Panc1 (cell line): ENCODE measurements around the gene MGAT5B. TPM values are rescaled to one million over a fixed set of nuclear protein-coding genes. Genes with fewer than 3 reads are reported as not detected.

Source experiments
- ATAC-seq: fragments of 200-7000 bp; cut with Tn5 transposase; 2 replicates; pipeline ENCODE4 v1.9.1; 2020; ENCODE audit warnings: mild to moderate bottlenecking, moderate library complexity
- BruUV-seq: library from RNA; stranded (reverse); fragments of 400-500 nt; replicated peaks from 2 replicates; lab custom pipeline; 2021; lab: Mats Ljungman, UMichigan
- CTCF ChIA-PET: fragments of 300-600 bp; sonication (Branson Sonifier 250); formaldehyde crosslinking; loops from one replicate; lab custom pipeline; 2022; ENCODE audit warnings: antibody characterized with exemption; lab: Charles Lee
- POLR2A ChIA-PET: fragments of 300-600 bp; sonication (Branson Sonifier 250); formaldehyde crosslinking; loops from one replicate; lab custom pipeline; 2022; ENCODE audit warnings: antibody characterized with exemption; lab: Charles Lee
- DNase-seq: peaks from one replicate; pipeline ENCODE4 v3.0.0-alpha.2; 2010; ENCODE audit warnings: low read depth, low spot score
- H3K27ac ChIP-seq: 2 replicates; pipeline ENCODE4 v1.5.1; 2011; ENCODE audit warnings: mild to moderate bottlenecking, low read length, inconsistent platforms
- H3K27me3 ChIP-seq: fragments of 200-500 bp; sonication (Bioruptor generic); 2 replicates; pipeline ENCODE4 v1.6.0; 2014; ENCODE audit warnings: low read length, inconsistent platforms; ENCODE audit not compliant: control insufficient read depth, insufficient read depth
- H3K36me3 ChIP-seq: fragments of 200-500 bp; sonication (Bioruptor generic); 2 replicates; pipeline ENCODE4 v1.5.1; 2014; ENCODE audit warnings: inconsistent platforms, mild to moderate bottlenecking, low read length, moderate library complexity; ENCODE audit not compliant: control insufficient read depth, insufficient read depth
- H3K4me1 ChIP-seq: 2 replicates; pipeline ENCODE4 v1.5.1; 2011; ENCODE audit warnings: inconsistent platforms, mild to moderate bottlenecking, low read length, moderate library complexity; ENCODE audit not compliant: control insufficient read depth, insufficient read depth
- H3K4me3 ChIP-seq, 2 experiments: 2 replicates each; pipeline ENCODE4 v1.5.1; 2011 to 2012; ENCODE audit warnings: low read depth in 2 of 2, low read length in 2 of 2, mild to moderate bottlenecking in 2 of 2, inconsistent platforms in 1 of 2, moderate library complexity in 1 of 2
- H3K9me3 ChIP-seq: fragments of 200-500 bp; sonication (Bioruptor generic); 2 replicates; pipeline ENCODE4 v1.5.1; 2014; ENCODE audit warnings: low read depth, mild to moderate bottlenecking, inconsistent platforms, low read length, moderate library complexity; ENCODE audit not compliant: control insufficient read depth, insufficient read depth
- POLR2AphosphoS5 ChIP-seq: IDR thresholded peaks from 2 replicates; pipeline ENCODE4 v1.6.1; 2012; ENCODE audit warnings: mild to moderate bottlenecking, low read depth, low read length, moderate library complexity
- SIN3A ChIP-seq: IDR thresholded peaks from 2 replicates; pipeline ENCODE4 v1.6.1; 2012; ENCODE audit warnings: low read depth, mild to moderate bottlenecking, low read length, moderate library complexity, borderline replicate concordance; ENCODE audit not compliant: insufficient read depth
- TCF7L2 ChIP-seq: IDR thresholded peaks from 2 replicates; pipeline ENCODE4 v1.6.1; 2011; ENCODE audit warnings: mild to moderate bottlenecking, low read depth, low read length, inconsistent platforms
- in situ Hi-C: cut with HindIII; loops from 2 replicates; pipeline ENCODE4 v1.10.0; 2016; ENCODE audit warnings: low sequenced_read_pairs, low pct_unique_long_range_greater_than_20kb
- intact Hi-C: fragments of 100-400 bp; cut with micrococcal nuclease; formaldehyde crosslinking; loops from one replicate; pipeline ENCODE4 v1.10.0; 2022; ENCODE audit not compliant: unreplicated experiment
- total RNA-seq: library from RNA; stranded (reverse); gene quantifications from one replicate; pipeline ENCODE4 v1.2.1, GENCODE V29; 2021; ENCODE audit not compliant: unreplicated experiment
- TF ChIP-seq, protein P1 (sequence below), 2 experiments: IDR thresholded peaks; 2 replicates each; pipeline ENCODE4 v1.6.1; 2011 to 2012; ENCODE audit warnings: low read depth in 2 of 2, control low read depth in 1 of 2, low read length in 1 of 2, mild to moderate bottlenecking in 1 of 2, moderate library complexity in 1 of 2; ENCODE audit not compliant: insufficient read depth in 1 of 2
- TF ChIP-seq, protein P2 (sequence below): fragments of 450-650 bp; IDR thresholded peaks from 2 replicates; pipeline ENCODE4 v1.5.1; 2017; ENCODE audit warnings: mild to moderate bottlenecking

MGAT5B gene
- total RNA-seq, 1 experiment from 2014 or later, result 34.9 TPM

DNA sequence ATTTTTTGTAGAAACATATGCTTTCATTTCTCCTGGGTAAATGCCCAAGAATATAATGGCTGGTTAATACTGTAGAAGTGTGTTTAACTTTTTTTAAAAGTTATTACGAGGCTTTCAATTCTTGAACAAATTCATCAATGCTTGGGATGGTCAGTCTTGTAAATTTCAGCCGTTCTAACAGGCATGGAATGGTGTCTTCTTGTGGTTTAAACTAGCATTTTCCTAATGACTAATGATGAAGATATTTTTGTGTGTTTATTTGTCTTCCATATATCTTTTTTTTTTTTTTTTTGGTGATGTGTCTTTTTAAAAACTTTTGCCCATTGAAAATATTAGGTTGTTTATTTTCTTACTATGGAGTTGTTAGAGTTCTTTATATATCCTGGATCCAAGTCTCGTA lies 67.1 kb downstream of the MGAT5B start:
- POLR2A ChIA-PET, result no interaction called here

DNA sequence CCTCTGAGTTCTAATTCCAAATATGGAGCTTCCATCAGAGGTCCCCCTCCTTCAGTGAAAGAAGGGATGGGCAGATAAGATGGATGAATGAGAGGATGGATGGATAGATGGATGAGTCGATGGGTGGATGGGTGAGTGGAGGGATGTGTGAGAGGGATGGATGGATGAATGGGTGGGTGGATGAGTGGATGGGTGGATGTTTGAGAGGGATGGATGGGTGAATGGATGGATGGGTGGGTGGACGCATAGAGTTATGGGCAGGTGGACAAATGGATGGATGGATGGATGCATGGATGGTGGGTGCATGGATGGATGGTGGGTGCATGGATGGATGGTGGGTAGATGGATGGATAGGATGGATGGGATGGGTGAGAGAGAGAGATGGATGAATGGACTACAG lies 69.0 kb downstream of the MGAT5B start:
- CTCF ChIA-PET, result no interaction called here
- BruUV-seq, result no TSS peak
- POLR2A ChIA-PET, result no interaction called here
- no peak overlapping the region for H3K27ac ChIP-seq
- H3K36me3 ChIP-seq, result no peaks in the 10 kb centered on the region
- H3K4me1 ChIP-seq, result 0 out of 2 replicates have a peak, but pooled peaks cover 11% of the 10 kb centered on the region
- in situ Hi-C loops (no loop called here), intact Hi-C loops (no loop called here)
- no peak overlapping the region for H3K4me3 ChIP-seq
- DNase-seq (no peak), ATAC-seq (no peak)
- no peaks in the 10 kb centered on the region for H3K9me3 ChIP-seq
- H3K27me3 ChIP-seq, result no peaks in the 10 kb centered on the region
- TF ChIP-seq, protein P1, sequence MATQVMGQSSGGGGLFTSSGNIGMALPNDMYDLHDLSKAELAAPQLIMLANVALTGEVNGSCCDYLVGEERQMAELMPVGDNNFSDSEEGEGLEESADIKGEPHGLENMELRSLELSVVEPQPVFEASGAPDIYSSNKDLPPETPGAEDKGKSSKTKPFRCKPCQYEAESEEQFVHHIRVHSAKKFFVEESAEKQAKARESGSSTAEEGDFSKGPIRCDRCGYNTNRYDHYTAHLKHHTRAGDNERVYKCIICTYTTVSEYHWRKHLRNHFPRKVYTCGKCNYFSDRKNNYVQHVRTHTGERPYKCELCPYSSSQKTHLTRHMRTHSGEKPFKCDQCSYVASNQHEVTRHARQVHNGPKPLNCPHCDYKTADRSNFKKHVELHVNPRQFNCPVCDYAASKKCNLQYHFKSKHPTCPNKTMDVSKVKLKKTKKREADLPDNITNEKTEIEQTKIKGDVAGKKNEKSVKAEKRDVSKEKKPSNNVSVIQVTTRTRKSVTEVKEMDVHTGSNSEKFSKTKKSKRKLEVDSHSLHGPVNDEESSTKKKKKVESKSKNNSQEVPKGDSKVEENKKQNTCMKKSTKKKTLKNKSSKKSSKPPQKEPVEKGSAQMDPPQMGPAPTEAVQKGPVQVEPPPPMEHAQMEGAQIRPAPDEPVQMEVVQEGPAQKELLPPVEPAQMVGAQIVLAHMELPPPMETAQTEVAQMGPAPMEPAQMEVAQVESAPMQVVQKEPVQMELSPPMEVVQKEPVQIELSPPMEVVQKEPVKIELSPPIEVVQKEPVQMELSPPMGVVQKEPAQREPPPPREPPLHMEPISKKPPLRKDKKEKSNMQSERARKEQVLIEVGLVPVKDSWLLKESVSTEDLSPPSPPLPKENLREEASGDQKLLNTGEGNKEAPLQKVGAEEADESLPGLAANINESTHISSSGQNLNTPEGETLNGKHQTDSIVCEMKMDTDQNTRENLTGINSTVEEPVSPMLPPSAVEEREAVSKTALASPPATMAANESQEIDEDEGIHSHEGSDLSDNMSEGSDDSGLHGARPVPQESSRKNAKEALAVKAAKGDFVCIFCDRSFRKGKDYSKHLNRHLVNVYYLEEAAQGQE (IDR thresholded peaks at IDR 0.05; ENCODE audit: insufficient read depth in 1 of 2, low read depth in 2 of 2, low read length in 1 of 2), result no peak
- TF ChIP-seq POLR2AphosphoS5 (no peak), SIN3A (no peak), TCF7L2 (no peak)
- TF ChIP-seq, protein P2, sequence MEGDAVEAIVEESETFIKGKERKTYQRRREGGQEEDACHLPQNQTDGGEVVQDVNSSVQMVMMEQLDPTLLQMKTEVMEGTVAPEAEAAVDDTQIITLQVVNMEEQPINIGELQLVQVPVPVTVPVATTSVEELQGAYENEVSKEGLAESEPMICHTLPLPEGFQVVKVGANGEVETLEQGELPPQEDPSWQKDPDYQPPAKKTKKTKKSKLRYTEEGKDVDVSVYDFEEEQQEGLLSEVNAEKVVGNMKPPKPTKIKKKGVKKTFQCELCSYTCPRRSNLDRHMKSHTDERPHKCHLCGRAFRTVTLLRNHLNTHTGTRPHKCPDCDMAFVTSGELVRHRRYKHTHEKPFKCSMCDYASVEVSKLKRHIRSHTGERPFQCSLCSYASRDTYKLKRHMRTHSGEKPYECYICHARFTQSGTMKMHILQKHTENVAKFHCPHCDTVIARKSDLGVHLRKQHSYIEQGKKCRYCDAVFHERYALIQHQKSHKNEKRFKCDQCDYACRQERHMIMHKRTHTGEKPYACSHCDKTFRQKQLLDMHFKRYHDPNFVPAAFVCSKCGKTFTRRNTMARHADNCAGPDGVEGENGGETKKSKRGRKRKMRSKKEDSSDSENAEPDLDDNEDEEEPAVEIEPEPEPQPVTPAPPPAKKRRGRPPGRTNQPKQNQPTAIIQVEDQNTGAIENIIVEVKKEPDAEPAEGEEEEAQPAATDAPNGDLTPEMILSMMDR, result no peak

More for the DNA sequence above, 67.1 kb downstream of the MGAT5B start:
- ATAC-seq (no peak), DNase-seq (no peak)
- intact Hi-C loops (no loop called here), in situ Hi-C loops (no loop called here)
- Histone ChIP-seq H3K27me3 (no peaks in the 10 kb centered on the region), H3K4me3 (no peak overlapping the region), H3K4me1 (0 out of 2 replicates have a peak, but pooled peaks cover 11% of the 10 kb centered on the region), H3K36me3 (no peaks in the 10 kb centered on the region), H3K27ac (no peak overlapping the region), H3K9me3 (no peaks in the 10 kb centered on the region)
- TF ChIP-seq POLR2AphosphoS5 (no peak), TCF7L2 (no peak), SIN3A (no peak)
- TF ChIP-seq, protein P1 (IDR thresholded peaks at IDR 0.05; ENCODE audit: insufficient read depth in 1 of 2, low read depth in 2 of 2, low read length in 1 of 2), result no peak
- TF ChIP-seq, protein P2, result no peak
- CTCF ChIA-PET, result no interaction called here
- BruUV-seq, result no TSS peak
